Measurements from ENCODE around the gene LMBR1L.
"Not testable (repeated sequence)": the region's sequence is repeated elsewhere in the genome, so short reads cannot be mapped to it uniquely, and the experiment has no call there.

LMBR1L gene

GRCh38 chr12:49064767-49065152 is 45.9 kb downstream of the LMBR1L start:
- H3K4me3 ChIP-seq, result no peak overlapping the region
- DNase-seq, result no peak
- no peak overlapping the region for H3K27ac ChIP-seq
- no peaks in the 10 kb centered on the region for H3K27me3 ChIP-seq
- no peaks in the 10 kb centered on the region for H3K9me3 ChIP-seq
- intact Hi-C loops (cut with DNase I; ENCODE audit: low total_unique reads), result loop anchor here (10.0 kb wide), 1 partner anchor 50 kb away; the partner anchor contains the start of gene LMBR1L
- TF ChIP-seq CTCF (IDR thresholded peaks at IDR 0.05), result no peak
- peaks cover 0 to 4% (median 0%) of the 10 kb centered on the region in 3 donors for H3K36me3 ChIP-seq
- H3K4me1 ChIP-seq, result peaks cover 0 to 18% (median 9%) of the 10 kb centered on the region in 4 donors

GRCh38 chr12:49061916-49062315 is 48.7 kb downstream of the LMBR1L start:
- intact Hi-C loops (cut with DNase I; ENCODE audit: low total_unique reads), result loop anchor here (10.0 kb wide), 1 partner anchor 53 kb away; the partner anchor contains the start of gene LMBR1L
- DNase-seq, H3K9me3 ChIP-seq, H3K4me3 ChIP-seq, H3K27me3 ChIP-seq, H3K36me3 ChIP-seq, H3K27ac ChIP-seq: not testable (repeated sequence)
- peaks cover 0 to 33% (median 24%) of the 10 kb centered on the region in 4 donors for H3K4me1 ChIP-seq

- no peaks in the 10 kb centered on the region for H3K9me3 ChIP-seq
- H3K27me3 ChIP-seq, result no peaks in the 10 kb centered on the region
- no peak for DNase-seq
- no peak for TF ChIP-seq CTCF (IDR thresholded peaks at IDR 0.05)
- peak overlapping the region; percentile 93 to 97 for H3K27ac ChIP-seq
- intact Hi-C loops (cut with DNase I; ENCODE audit: low total_unique reads), result loop anchor here (10.0 kb wide), 1 partner anchor 54 kb away; the partner anchor contains the start of gene LMBR1L
- peaks cover 0 to 4% (median 0%) of the 10 kb centered on the region in 3 donors for H3K36me3 ChIP-seq
- peaks cover 0 to 40% (median 31%) of the 10 kb centered on the region in 4 donors for H3K4me1 ChIP-seq
- peak overlapping the region; percentile 98 to 99 for H3K4me3 ChIP-seq
Measured at GRCh38 chr12:49061157-49061650, 49.4 kb downstream of the LMBR1L start.

- intact Hi-C loops (cut with DNase I; ENCODE audit: low total_unique reads), result loop anchor here (10.0 kb wide), 1 partner anchor 54 kb away; the partner anchor contains the start of gene LMBR1L
- no peaks in the 10 kb centered on the region for H3K9me3 ChIP-seq
- peak within 1 kb of the TSS; percentile 93 to 97 for H3K27ac ChIP-seq
- peak within 1 kb of the TSS; percentile 98 to 99 for H3K4me3 ChIP-seq
- H3K27me3 ChIP-seq, result no peaks in the 10 kb centered on the region
- TF ChIP-seq CTCF (IDR thresholded peaks at IDR 0.05), result peak; percentile 54 to 70
- H3K36me3 ChIP-seq, result peaks cover 0 to 4% (median 0%) of the 10 kb centered on the region in 3 donors
- H3K4me1 ChIP-seq, result peaks cover 0 to 47% (median 39%) of the 10 kb centered on the region in 4 donors
- peak; percentile 85 to 94 for DNase-seq
Measured at GRCh38 chr12:49060237-49061156, 50.1 kb downstream of the LMBR1L start, which contains the start of gene KMT2D. Gene KMT2D, minus strand, starts transcription at chr12:49060794. Its CDS starts 5,470 bp downstream, at chr12:49055324.

- H3K36me3 ChIP-seq, result peaks cover 0 to 8% (median 8%) of the 10 kb centered on the region in 3 donors
- H3K9me3 ChIP-seq, result no peaks in the 10 kb centered on the region
- peak overlapping the region; percentile 93 to 97 for H3K27ac ChIP-seq
- peak overlapping the region; percentile 98 to 99 for H3K4me3 ChIP-seq
- DNase-seq, result no peak
- intact Hi-C loops (cut with DNase I; ENCODE audit: low total_unique reads), result loop anchor here (5.0 to 10.0 kb wide), 2 partner anchors 55 to 393 kb away; partner anchors contain the start of gene LMBR1L
- H3K27me3 ChIP-seq, result no peaks in the 10 kb centered on the region
- peaks cover 0 to 53% (median 44%) of the 10 kb centered on the region in 4 donors for H3K4me1 ChIP-seq
- no peak for TF ChIP-seq CTCF (IDR thresholded peaks at IDR 0.05)
Measured at GRCh38 chr12:49059299-49060171, 51.1 kb downstream of the LMBR1L start.
